Activated T-cell treated with anti-CD3 and anti-CD28 coated beads, Interleukin-2, amount 50 U/mL, for 24 hours (primary cell): Measurements from ENCODE around the gene NAP1L5.

ENCODE experiments used
- DNase-seq: peaks from one replicate; pipeline ENCODE4 v3.0.0-alpha.2; 2020
- H3K27ac Mint-ChIP-seq: 2 replicates; pipeline ENCODE4 v1.8.0; 2020; ENCODE audit warnings: mild to moderate bottlenecking, mixed read lengths
- H3K27me3 Mint-ChIP-seq: 2 replicates; pipeline ENCODE4 v1.8.0; 2020; ENCODE audit warnings: mixed read lengths
- H3K36me3 Mint-ChIP-seq: 2 replicates; pipeline ENCODE4 v1.8.0; 2020; ENCODE audit warnings: low read depth, mixed read lengths
- H3K4me1 Mint-ChIP-seq: 2 replicates; pipeline ENCODE4 v1.8.0; 2020; ENCODE audit warnings: low read depth, mixed read lengths
- H3K4me3 Mint-ChIP-seq: 2 replicates; pipeline ENCODE4 v1.8.0; 2020; ENCODE audit warnings: mild to moderate bottlenecking, moderate library complexity, mixed read lengths
- H3K9me3 Mint-ChIP-seq: 2 replicates; pipeline ENCODE4 v1.8.0; 2020; ENCODE audit warnings: mixed read lengths

Gene NAP1L5

DNA sequence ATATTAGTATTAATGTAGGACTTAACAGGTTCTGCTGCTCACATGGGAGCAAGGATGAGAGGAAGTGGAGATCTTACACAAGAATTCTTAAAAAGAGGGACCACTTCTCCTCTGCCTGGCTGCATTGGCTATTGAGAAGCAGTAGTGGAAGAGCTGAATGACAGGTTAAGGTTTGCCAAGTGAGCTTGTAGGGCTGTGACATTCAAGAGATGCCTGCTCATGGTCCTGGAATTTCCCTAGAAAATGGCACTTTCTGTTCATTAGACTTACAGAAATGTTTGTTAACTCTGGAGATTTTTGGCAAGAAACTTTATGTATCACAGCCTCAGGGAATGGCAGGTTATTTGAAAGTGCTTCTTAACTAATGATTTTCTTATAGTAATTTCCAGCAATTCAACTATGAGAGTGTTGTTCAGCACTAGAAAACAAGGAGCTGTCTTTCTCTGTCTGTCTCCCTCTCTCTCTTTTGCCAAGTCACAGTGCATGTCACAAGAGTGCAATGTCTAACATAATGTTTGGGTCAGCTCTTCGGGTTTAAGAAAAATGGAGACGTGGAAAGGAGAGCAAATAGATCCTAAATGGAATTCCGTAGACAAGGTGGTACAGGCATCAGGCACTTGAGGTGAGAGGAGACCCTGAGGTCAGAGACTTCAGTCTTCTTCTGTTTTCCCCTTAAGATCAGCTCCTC is 8.3 kb upstream of the NAP1L5 start:
- peaks cover 14% of the 10 kb centered on the region for H3K4me1 Mint-ChIP-seq
- no peaks in the 10 kb centered on the region for H3K27me3 Mint-ChIP-seq
- no peak for DNase-seq
- H3K36me3 Mint-ChIP-seq, result peaks cover 72% of the 10 kb centered on the region
- H3K4me3 Mint-ChIP-seq, result no peak overlapping the region
- H3K9me3 Mint-ChIP-seq, result no peaks in the 10 kb centered on the region
- peak overlapping the region; percentile 66 for H3K27ac Mint-ChIP-seq

DNA sequence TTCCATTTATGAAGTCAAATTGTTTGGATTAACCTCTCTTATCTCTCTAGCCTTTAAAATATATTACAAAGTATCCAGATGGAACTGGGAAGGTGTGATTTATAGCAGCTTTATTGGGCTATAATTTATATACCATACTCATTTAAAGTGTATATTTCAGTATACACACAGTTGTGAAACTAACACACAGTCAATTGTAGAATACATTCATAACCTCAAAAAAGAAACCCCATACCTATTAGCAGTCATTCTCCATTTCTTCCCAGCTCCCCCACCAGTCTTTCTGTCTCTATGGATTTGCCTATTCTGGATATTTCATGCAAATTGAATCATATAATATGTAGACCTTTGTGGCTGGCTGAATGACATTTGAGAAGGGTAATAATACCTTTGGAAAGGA is 7.6 kb upstream of the NAP1L5 start:
- Mint-ChIP-seq H3K36me3 (peaks cover 69% of the 10 kb centered on the region), H3K27ac (no peak overlapping the region), H3K27me3 (no peaks in the 10 kb centered on the region), H3K9me3 (no peaks in the 10 kb centered on the region), H3K4me1 (peaks cover 14% of the 10 kb centered on the region), H3K4me3 (no peak overlapping the region)
- no peak for DNase-seq

DNA sequence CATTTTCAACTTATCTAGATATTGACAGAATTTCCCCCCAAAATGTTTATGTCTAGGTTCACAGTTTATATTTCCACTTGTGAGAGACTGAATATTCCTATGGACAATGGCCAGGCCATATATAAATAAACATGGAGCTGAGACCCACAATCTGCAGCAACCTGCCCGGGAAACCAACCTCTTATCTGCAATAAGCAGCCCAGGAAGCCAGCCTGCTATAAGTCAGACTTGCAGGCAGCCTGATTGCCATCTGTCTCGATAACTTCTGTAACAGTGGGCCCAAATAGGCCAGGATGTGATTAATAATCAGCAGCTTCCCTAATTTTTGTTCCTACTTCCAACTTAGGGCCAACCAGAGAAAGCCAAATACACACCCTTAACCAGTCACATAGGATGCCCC is 5.2 kb upstream of the NAP1L5 start:
- H3K27me3 Mint-ChIP-seq, result no peaks in the 10 kb centered on the region
- peaks cover 55% of the 10 kb centered on the region for H3K36me3 Mint-ChIP-seq
- H3K27ac Mint-ChIP-seq, result no peak overlapping the region
- no peak for DNase-seq
- peaks cover 10% of the 10 kb centered on the region for H3K4me1 Mint-ChIP-seq
- H3K4me3 Mint-ChIP-seq, result no peak overlapping the region
- H3K9me3 Mint-ChIP-seq, result no peaks in the 10 kb centered on the region

DNA sequence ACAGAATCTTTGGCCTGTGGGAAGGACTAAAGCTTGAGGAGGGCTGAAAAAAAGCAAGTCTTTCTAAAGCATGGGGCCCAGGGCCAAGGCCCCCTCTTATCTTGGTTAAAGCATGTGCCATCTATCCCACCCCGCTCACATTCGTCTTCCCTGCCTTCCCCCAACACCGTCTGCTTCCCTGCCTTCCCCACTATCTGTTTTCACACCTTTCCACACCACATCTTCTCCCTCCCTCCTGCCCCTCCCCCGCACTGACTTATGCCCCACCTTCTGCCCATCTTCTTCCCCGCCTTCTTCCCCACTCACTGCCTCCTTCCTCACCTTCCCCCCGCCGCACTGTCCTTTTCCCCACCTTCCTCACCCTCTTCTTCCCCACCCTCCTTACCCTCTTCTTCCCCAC is 890 bp upstream of the NAP1L5 start:
- Mint-ChIP-seq H3K27ac (no peak overlapping the region), H3K9me3 (no peaks in the 10 kb centered on the region), H3K4me3 (no peak overlapping the region), H3K27me3 (no peaks in the 10 kb centered on the region), H3K4me1 (peaks cover 15% of the 10 kb centered on the region), H3K36me3 (peaks cover 37% of the 10 kb centered on the region)
- no peak for DNase-seq

DNA sequence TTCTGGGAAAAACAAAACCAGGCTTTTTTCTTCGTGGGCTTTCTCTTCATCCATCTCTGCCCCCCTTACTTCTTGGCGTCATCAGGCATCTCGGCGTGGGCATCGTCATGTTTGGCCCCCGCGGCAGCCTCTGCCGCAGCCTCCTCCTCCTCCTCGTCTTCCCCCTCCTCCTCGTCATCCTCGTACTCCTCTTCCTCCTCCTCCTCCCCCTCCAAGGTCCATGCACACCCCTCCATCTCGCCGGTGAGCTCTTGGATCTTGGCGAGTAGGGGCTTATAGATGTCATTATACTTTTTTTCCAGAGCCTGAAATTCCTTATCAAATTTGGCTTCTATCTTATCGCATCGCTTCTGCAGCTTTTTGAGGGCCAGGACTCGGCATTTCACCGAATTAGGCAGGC is 488 bp downstream of the NAP1L5 start:
- Mint-ChIP-seq H3K9me3 (no peaks in the 10 kb centered on the region), H3K36me3 (peaks cover 34% of the 10 kb centered on the region), H3K4me1 (peaks cover 15% of the 10 kb centered on the region), H3K27me3 (no peaks in the 10 kb centered on the region), H3K4me3 (peak overlapping the region; percentile 83), H3K27ac (peak overlapping the region; percentile 85)
- peak; percentile 38 for DNase-seq

DNA sequence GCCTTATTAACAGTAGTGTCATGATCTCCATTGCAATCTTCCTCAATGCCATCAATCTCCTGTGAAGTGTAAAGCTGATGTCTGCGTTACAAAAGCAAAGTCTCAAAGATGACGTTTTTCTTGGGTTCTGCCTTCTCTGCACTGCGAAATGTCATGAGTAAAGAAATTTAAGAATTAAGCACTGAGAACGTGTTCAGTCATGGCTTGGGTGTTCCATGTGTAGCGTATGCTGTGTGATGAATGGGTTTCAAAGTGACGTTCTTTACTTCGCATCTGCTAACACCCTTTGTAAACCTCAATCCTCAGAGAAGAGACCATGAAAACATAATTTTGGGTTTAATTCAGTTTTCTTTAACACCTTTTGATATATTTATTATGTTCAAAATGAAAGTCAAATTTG is 999 bp downstream of the NAP1L5 start:
- peak overlapping the region; percentile 83 for H3K4me3 Mint-ChIP-seq
- peaks cover 34% of the 10 kb centered on the region for H3K36me3 Mint-ChIP-seq

DNA sequence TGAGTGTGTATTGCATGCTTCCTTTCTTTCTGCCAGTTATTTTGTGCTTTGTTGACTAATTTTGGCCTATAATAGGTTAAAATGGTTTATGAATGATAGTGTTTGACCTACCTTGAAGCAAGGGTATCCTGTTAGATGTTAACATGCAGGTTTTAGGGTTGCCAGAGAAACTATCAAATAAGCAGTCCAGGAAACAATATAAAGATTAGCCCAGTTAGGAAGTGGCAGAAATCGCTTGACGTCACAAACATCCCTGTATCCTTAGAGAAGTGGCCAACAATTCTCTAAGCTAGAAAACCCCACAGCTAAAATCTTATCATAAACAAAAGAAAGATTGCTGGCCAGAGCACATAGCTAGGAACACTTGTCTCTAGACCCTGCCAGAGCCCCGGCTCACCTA is 3.8 kb downstream of the NAP1L5 start:
- Mint-ChIP-seq H3K4me3 (no peak overlapping the region), H3K36me3 (peaks cover 51% of the 10 kb centered on the region), H3K27ac (no peak overlapping the region), H3K27me3 (no peaks in the 10 kb centered on the region), H3K9me3 (no peaks in the 10 kb centered on the region), H3K4me1 (peaks cover 19% of the 10 kb centered on the region)
- DNase-seq, result no peak

More for the DNA sequence above, 999 bp downstream of the NAP1L5 start:
- peak overlapping the region; percentile 85 for H3K27ac Mint-ChIP-seq
- no peak for DNase-seq
- no peaks in the 10 kb centered on the region for H3K9me3 Mint-ChIP-seq
- no peaks in the 10 kb centered on the region for H3K27me3 Mint-ChIP-seq
- H3K4me1 Mint-ChIP-seq, result peaks cover 15% of the 10 kb centered on the region

DNA sequence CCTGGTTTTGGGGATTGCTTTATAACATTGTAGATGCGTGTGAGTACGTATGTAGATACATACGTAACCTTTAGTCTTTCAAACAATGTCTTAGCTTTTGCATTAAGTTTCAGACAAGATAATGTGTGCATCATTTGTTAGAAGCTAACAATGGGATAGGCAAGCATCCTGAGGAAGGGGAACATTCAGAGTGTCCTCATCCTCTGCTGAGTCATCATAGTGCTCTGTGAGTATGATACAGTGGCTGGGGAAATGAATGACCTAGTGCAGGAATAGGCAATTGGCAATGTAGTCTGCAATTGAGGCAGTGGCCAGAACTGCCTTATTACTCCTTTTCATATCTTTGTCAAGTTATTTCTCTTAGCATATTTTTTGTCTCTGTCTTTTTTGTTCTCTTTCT is 7.3 kb downstream of the NAP1L5 start:
- Mint-ChIP-seq H3K9me3 (no peaks in the 10 kb centered on the region), H3K27ac (peak overlapping the region; percentile 23), H3K4me1 (peaks cover 7% of the 10 kb centered on the region), H3K4me3 (no peak overlapping the region), H3K27me3 (no peaks in the 10 kb centered on the region), H3K36me3 (peaks cover 58% of the 10 kb centered on the region)
- DNase-seq, result no peak

DNA sequence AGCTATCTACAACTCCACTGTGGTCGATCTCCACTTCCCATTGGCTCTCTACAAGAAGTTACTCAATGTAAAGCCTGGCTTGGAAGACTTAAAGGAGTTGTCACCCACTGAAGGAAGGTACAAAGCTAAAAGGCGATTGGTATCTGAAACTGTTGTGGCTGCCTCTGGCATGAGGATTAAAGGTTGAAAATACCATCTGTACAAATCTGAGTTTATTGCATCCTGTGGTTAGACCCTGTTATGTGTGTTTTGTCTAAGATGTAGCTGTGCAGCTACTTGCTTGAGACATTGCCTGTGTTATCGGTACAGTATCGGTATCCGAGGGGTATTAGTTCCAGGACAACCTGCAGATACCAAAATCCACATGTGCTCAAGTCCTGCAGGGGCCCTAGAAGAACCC is 16.4 kb downstream of the NAP1L5 start:
- DNase-seq, result no peak
- Mint-ChIP-seq H3K4me3 (no peak overlapping the region), H3K9me3 (no peaks in the 10 kb centered on the region), H3K36me3 (peaks cover 77% of the 10 kb centered on the region), H3K27me3 (no peaks in the 10 kb centered on the region), H3K27ac (no peak overlapping the region), H3K4me1 (peaks cover 4% of the 10 kb centered on the region)

DNA sequence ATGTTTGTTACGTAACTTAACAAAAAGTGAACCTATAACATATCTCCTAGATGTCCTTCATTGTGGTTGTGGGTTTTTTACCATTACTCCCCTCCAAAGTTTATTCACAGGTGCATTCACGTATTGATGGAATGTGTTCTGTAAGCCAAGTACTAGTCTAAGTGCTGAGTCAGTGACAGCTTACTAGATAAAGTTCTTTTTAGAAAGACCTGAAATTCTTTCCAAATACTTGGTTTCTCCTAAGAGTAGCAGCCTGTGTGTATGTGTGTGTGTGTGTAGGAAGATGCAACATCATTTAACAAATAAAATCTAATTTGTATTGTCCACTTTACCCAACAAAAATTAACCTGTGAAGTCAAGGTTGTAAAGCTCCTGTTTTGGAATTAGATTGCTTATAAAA is 22.1 kb downstream of the NAP1L5 start:
- H3K4me3 Mint-ChIP-seq, result no peak overlapping the region
- peaks cover 8% of the 10 kb centered on the region for H3K4me1 Mint-ChIP-seq
- DNase-seq, result no peak
- H3K9me3 Mint-ChIP-seq, result no peaks in the 10 kb centered on the region
- H3K27ac Mint-ChIP-seq, result no peak overlapping the region
- no peaks in the 10 kb centered on the region for H3K27me3 Mint-ChIP-seq
- H3K36me3 Mint-ChIP-seq, result peaks cover 49% of the 10 kb centered on the region

DNA sequence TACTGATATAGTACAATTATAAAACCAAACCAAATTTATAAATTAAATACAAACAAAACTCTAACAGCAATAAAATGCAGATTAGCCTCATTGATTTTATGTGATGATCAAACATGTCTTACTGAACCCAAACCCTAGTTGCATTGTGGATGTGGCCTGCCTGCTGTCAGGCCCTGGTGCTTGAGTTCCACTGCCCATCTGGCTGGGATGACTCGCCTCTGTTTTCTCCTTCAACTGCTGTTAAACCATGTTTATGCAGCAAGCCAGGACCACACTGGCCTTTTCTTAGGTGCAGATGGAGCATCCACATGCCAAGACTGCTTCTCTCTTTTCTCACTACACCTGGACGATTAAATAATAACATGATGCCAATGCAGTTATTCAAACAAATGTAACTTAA is 22.6 kb downstream of the NAP1L5 start:
- H3K9me3 Mint-ChIP-seq, result no peaks in the 10 kb centered on the region
- H3K36me3 Mint-ChIP-seq, result peaks cover 50% of the 10 kb centered on the region
- H3K4me1 Mint-ChIP-seq, result peaks cover 8% of the 10 kb centered on the region
- H3K4me3 Mint-ChIP-seq, result no peak overlapping the region
- no peak for DNase-seq
- H3K27ac Mint-ChIP-seq, result no peak overlapping the region
- no peaks in the 10 kb centered on the region for H3K27me3 Mint-ChIP-seq

DNA sequence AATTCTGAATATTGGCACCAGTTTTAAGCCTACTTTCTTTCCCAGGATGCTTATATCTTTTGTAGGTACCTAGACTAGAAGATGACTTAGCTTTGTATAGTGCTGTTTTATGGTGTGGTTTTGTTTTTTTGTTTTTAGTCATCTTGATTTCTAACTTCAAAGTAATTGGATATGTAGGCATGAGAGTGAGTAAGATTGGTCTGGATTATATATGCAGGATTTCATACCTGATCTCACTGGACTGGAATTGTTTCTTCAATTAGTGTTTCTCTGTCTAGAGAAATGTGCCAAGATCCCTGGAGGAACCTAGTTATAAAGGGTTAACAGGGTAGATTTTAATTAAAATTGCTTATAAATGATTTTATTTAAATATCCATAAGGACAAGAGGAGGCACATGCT is 23.1 kb downstream of the NAP1L5 start:
- Mint-ChIP-seq H3K36me3 (peaks cover 50% of the 10 kb centered on the region), H3K4me1 (peaks cover 8% of the 10 kb centered on the region), H3K27ac (peak overlapping the region; percentile 52), H3K27me3 (no peaks in the 10 kb centered on the region), H3K4me3 (no peak overlapping the region), H3K9me3 (no peaks in the 10 kb centered on the region)
- no peak for DNase-seq

DNA sequence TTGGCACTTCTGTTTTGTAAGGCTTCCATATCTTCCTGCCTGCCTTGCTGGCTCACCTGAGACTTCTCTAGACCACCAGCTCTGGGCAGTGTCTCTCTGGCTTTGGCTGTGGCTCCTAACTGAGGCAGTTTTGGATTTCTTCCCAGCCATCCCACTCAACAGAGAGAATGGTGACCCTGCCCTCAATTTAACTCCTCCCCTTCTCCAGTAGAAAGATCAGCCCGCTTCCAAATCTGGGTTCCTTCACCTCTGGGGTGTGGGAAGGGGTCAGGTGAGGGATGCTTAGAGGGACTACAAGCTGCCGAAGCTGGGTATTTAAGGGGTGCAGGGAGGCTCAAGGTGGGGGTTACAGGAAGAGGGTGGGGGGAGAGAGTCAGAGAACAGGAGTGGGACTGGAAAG is 23.7 kb downstream of the NAP1L5 start:
- Mint-ChIP-seq H3K36me3 (peaks cover 49% of the 10 kb centered on the region), H3K4me3 (no peak overlapping the region), H3K9me3 (no peaks in the 10 kb centered on the region), H3K4me1 (peaks cover 8% of the 10 kb centered on the region), H3K27ac (no peak overlapping the region), H3K27me3 (no peaks in the 10 kb centered on the region)
- no peak for DNase-seq

DNA sequence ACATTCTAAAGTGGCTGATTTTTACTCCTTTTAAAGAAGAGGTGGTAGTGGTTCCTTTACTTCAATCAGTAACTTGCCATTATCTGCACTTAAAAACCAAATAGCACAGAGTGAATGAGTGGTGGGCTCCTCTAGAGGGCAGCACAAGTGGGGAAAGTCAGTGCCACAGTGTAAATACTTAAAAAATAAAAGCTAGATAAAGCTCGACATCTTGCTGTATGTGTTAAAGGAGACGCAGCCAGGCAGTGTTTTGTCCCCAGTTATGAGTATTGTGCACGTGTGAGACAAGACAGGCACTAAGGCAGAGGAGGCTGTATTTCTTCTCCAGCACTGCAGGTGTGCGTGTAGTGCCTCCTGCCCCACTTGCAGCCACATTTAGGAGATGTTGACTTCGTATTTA is 24.6 kb downstream of the NAP1L5 start:
- DNase-seq, result no peak
- Mint-ChIP-seq H3K9me3 (no peaks in the 10 kb centered on the region), H3K36me3 (peaks cover 48% of the 10 kb centered on the region), H3K27ac (no peak overlapping the region), H3K27me3 (no peaks in the 10 kb centered on the region), H3K4me1 (peaks cover 8% of the 10 kb centered on the region), H3K4me3 (no peak overlapping the region)

DNA sequence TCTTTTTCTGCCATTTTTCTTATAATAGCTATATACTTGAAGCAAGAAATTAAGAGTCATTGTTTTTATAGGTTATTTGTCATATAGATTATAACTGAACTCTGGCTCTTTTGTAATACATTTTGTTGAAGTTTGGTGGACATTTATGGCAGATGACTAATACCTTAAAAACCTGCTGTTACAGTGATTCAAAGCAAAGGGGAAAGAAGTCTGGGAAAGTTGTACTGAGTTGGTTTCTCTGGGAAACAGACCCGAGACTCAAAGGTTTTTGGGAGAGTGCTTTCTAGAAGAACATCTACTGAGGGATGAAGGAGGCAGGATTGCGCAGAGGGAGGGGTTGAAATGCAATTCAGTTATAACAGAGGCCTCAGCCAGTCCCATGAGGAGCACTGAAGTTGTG is 35.9 kb downstream of the NAP1L5 start:
- Mint-ChIP-seq H3K27ac (no peak overlapping the region), H3K4me3 (no peak overlapping the region), H3K4me1 (peaks cover 6% of the 10 kb centered on the region), H3K27me3 (no peaks in the 10 kb centered on the region), H3K9me3 (no peaks in the 10 kb centered on the region), H3K36me3 (peaks cover 45% of the 10 kb centered on the region)
- DNase-seq, result no peak
